HepG2 (cell line): Measurements from ENCODE around the gene SLC12A3. TPM values are rescaled to one million over a fixed set of nuclear protein-coding genes. Genes with fewer than 3 reads are reported as not detected.

ENCODE experiments used
- ATF5 ChIP-seq: sonication (generic); formaldehyde crosslinking; IDR thresholded peaks from 2 replicates; pipeline ENCODE4 v1.4.0; 2020; ENCODE audit warnings: mild to moderate bottlenecking, low read depth, missing genetic modification reagents
- HNRNPL ChIP-seq: fragments of 200-400 bp; formaldehyde crosslinking; IDR thresholded peaks from 2 replicates; pipeline ENCODE4 v1.6.1; 2017; ENCODE audit warnings: mild to moderate bottlenecking, low read depth, low read length
- KDM5B ChIP-seq: sonication (generic); formaldehyde crosslinking; IDR thresholded peaks from 2 replicates; pipeline ENCODE4 v1.4.0; 2020; ENCODE audit warnings: missing genetic modification reagents, mild to moderate bottlenecking, borderline replicate concordance
- KLF6 ChIP-seq: IDR thresholded peaks from 2 replicates; pipeline ENCODE4 v1.8.0; 2016; ENCODE audit warnings: missing biosample characterization, missing genetic modification reagents
- MAZ ChIP-seq, 2 experiments: sonication (generic) in 1 of 2; formaldehyde crosslinking in 1 of 2; IDR thresholded peaks; 2 replicates each; pipeline versions ENCODE4 v1.5.0 to v1.6.1; 2012 to 2020; ENCODE audit warnings: low read depth in 2 of 2, mild to moderate bottlenecking in 2 of 2, borderline replicate concordance in 1 of 2, improper control_type of control experiment in 1 of 2, low read length in 1 of 2, missing genetic modification reagents in 1 of 2, moderate library complexity in 1 of 2
- MED1 ChIP-seq: sonication (generic); formaldehyde crosslinking; IDR thresholded peaks from 2 replicates; pipeline ENCODE4 v1.4.0; 2020; ENCODE audit warnings: missing genetic modification reagents
- NFKBIZ ChIP-seq: IDR thresholded peaks from 2 replicates; pipeline ENCODE4 v1.6.1; 2018; ENCODE audit warnings: missing genetic modification reagents, missing compliant biosample characterization
- SKI ChIP-seq: fragments of 450-650 bp; IDR thresholded peaks from one replicate; pipeline ENCODE4 v1.6.1; 2018; ENCODE audit warnings: mild to moderate bottlenecking; ENCODE audit not compliant: partially characterized antibody
- TAF1 ChIP-seq: sonication (generic); formaldehyde crosslinking; IDR thresholded peaks from 2 replicates; pipeline ENCODE4 v1.4.0; 2020; ENCODE audit warnings: missing genetic modification reagents
- TCF12 ChIP-seq, 2 experiments: fragments of 450-650 bp in 1 of 2; sonication (generic) in 1 of 2; formaldehyde crosslinking in 1 of 2; IDR thresholded peaks; 2 replicates each; pipeline versions ENCODE4 v1.6.1 to v1.8.0; 2017 to 2022; ENCODE audit warnings: antibody characterized with exemption in 1 of 2, mild to moderate bottlenecking in 1 of 2, missing genetic modification reagents in 1 of 2, moderate library complexity in 1 of 2
- ZBTB4 ChIP-seq: sonication (generic); formaldehyde crosslinking; IDR thresholded peaks from 2 replicates; pipeline ENCODE4 v1.4.0; 2020; ENCODE audit warnings: missing genetic modification reagents, mild to moderate bottlenecking, borderline replicate concordance
- ZNF17 ChIP-seq: sonication (generic); formaldehyde crosslinking; IDR thresholded peaks from 2 replicates; pipeline ENCODE4 v1.5.0; 2020; ENCODE audit warnings: mild to moderate bottlenecking, missing genetic modification reagents
- ZNF280B ChIP-seq: sonication (generic); formaldehyde crosslinking; IDR thresholded peaks from 2 replicates; pipeline ENCODE4 v1.5.0; 2020; ENCODE audit warnings: missing genetic modification reagents, mild to moderate bottlenecking, borderline replicate concordance
- ZNF576 ChIP-seq: sonication (generic); formaldehyde crosslinking; IDR thresholded peaks from 2 replicates; pipeline ENCODE4 v1.4.0; 2020; ENCODE audit warnings: mild to moderate bottlenecking, missing genetic modification reagents
- ZNF776 ChIP-seq: sonication (generic); formaldehyde crosslinking; IDR thresholded peaks from 2 replicates; pipeline ENCODE4 v1.4.0; 2020; ENCODE audit warnings: mild to moderate bottlenecking, missing genetic modification reagents
- ZSCAN22 ChIP-seq: sonication (generic); formaldehyde crosslinking; IDR thresholded peaks from 2 replicates; pipeline ENCODE4 v1.4.0; 2020; ENCODE audit warnings: mild to moderate bottlenecking, missing genetic modification reagents
- polyA plus RNA-seq, 8 experiments: library from polyadenylated mRNA; depleted of rRNA in 3 of 8; stranded (reverse) in 7 of 8; unstranded in 1 of 8; fragments of >200 nt; fragmentation: Illumina TruSeq in 4 of 8; extraction: Trizol in 4 of 8; gene quantifications; 2 replicates each; pipeline versions ENCODE4 v1.2.1 to v1.2.3, GENCODE V29; 2011 to 2016; ENCODE audit warnings: low read depth in 4 of 8, missing spikeins in 1 of 8, mixed read lengths in 1 of 8; ENCODE audit not compliant: insufficient read depth in 1 of 8
- total RNA-seq, 5 experiments: library from RNA; depleted of rRNA; stranded (reverse); fragments of >200 nt; fragmentation: Illumina TruSeq; extraction: Trizol; gene quantifications; 2 replicates each; pipeline ENCODE4 v1.2.3, GENCODE V29; 2016; ENCODE audit warnings: low read depth in 1 of 5
- TF ChIP-seq, protein P1 (sequence below): sonication (generic); formaldehyde crosslinking; IDR thresholded peaks from 2 replicates; pipeline ENCODE4 v1.5.0; 2020; ENCODE audit warnings: mild to moderate bottlenecking, missing genetic modification reagents
- TF ChIP-seq, protein P2 (sequence below): sonication (generic); formaldehyde crosslinking; conservative IDR thresholded peaks from 2 replicates; pipeline ENCODE4 v1.4.0; 2020; ENCODE audit warnings: missing genetic modification reagents

The SLC12A3 gene
- total and polyA plus RNA-seq, 2 of the 13 experiments (the other 11 are each of a cell fraction or from before 2014, with no cell fraction given), result 6.2 TPM; not detected in 1

- TF ChIP-seq ZBTB4 (CRISPR knock-in tag), result peak; percentile 78; the same call in 1 of the 2 replicates
- peak; percentile 59; the same call in 1 of the 2 replicates for TF ChIP-seq ZNF280B (CRISPR knock-in tag)
- TF ChIP-seq, protein P1, sequence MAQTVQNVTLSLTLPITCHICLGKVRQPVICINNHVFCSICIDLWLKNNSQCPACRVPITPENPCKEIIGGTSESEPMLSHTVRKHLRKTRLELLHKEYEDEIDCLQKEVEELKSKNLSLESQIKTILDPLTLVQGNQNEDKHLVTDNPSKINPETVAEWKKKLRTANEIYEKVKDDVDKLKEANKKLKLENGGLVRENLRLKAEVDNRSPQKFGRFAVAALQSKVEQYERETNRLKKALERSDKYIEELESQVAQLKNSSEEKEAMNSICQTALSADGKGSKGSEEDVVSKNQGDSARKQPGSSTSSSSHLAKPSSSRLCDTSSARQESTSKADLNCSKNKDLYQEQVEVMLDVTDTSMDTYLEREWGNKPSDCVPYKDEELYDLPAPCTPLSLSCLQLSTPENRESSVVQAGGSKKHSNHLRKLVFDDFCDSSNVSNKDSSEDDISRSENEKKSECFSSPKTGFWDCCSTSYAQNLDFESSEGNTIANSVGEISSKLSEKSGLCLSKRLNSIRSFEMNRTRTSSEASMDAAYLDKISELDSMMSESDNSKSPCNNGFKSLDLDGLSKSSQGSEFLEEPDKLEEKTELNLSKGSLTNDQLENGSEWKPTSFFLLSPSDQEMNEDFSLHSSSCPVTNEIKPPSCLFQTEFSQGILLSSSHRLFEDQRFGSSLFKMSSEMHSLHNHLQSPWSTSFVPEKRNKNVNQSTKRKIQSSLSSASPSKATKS (CRISPR knock-in tag), result peak; percentile 56; the same call in 1 of the 2 replicates
- TF ChIP-seq NFKBIZ (CRISPR knock-in tag), result 0 out of 2 replicates have a peak, but pooled peaks have one; percentile 22
- TF ChIP-seq ZSCAN22 (CRISPR knock-in tag), result no peak
- peak; percentile 84 for TF ChIP-seq MED1 (CRISPR knock-in tag)
- 0 out of 2 replicates have a peak, but pooled peaks have one; percentile 38 for TF ChIP-seq HNRNPL
- peak; percentile 40; the same call in 1 of the 2 replicates for TF ChIP-seq TAF1
- TF ChIP-seq ZNF17, result no peak
- 0 out of 2 replicates have a peak, but pooled peaks have one; percentile 45 for TF ChIP-seq KLF6 (CRISPR knock-in tag)
- TF ChIP-seq TCF12 (IDR thresholded peaks at IDR 0.05), result no peak
- TF ChIP-seq TCF12 (CRISPR knock-in tag; IDR thresholded peaks at IDR 0.05), result peak; percentile 54; the same call in 1 of the 2 replicates
- TF ChIP-seq, protein P2, sequence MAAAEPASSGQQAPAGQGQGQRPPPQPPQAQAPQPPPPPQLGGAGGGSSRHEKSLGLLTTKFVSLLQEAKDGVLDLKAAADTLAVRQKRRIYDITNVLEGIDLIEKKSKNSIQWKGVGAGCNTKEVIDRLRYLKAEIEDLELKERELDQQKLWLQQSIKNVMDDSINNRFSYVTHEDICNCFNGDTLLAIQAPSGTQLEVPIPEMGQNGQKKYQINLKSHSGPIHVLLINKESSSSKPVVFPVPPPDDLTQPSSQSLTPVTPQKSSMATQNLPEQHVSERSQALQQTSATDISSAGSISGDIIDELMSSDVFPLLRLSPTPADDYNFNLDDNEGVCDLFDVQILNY (CRISPR knock-in tag), result no peak
- peak; percentile 60; the same call in 1 of the 2 replicates for TF ChIP-seq ZNF576 (CRISPR knock-in tag)
- 0 out of 2 replicates have a peak, but pooled peaks have one; percentile 76 for TF ChIP-seq ATF5
- peak; percentile 68 for TF ChIP-seq SKI
- peak; percentile 70; the same call in 1 of the 2 replicates for TF ChIP-seq KDM5B (CRISPR knock-in tag)
- TF ChIP-seq MAZ (IDR thresholded peaks at IDR 0.05; ENCODE audit: borderline replicate concordance, low read depth, low read length), result no peak
- peak; percentile 82 for TF ChIP-seq MAZ (CRISPR knock-in tag; IDR thresholded peaks at IDR 0.05; ENCODE audit: low read depth)
- peak; percentile 49; the same call in 1 of the 2 replicates for TF ChIP-seq ZNF776 (CRISPR knock-in tag)
These were observed 54.2 kb downstream of the SLC12A3 start (continued) for GRCh38 chr16:56919099-56919800.
